ENCODE data around the gene FAM229B.
A peak's percentile ranks its signal among the peaks of the same experiment; 100 is the strongest.
"Not testable (repeated sequence)": the region's sequence is repeated elsewhere in the genome, so short reads cannot be mapped to it uniquely, and the experiment has no call there.

FAM229B gene

GRCh38 chr6:112087136-112087911 lies at the start of gene FAM229B, which contains the start of gene TUBE1:
Gene FAM229B (plus strand): TSS chr6:112087591. CDS start chr6:112099284, 11,693 bp downstream.
Gene TUBE1 (minus strand): TSS chr6:112087482. CDS start chr6:112087434, 48 bp downstream.
- DNase-seq, result peak; percentile 90

- DNase-seq, result no peak
Measured at GRCh38 chr6:112037783-112038216, 49.6 kb upstream of the FAM229B start.

GRCh38 chr6:112038268-112038667 lies 49.1 kb upstream of the FAM229B start:
- no peak for DNase-seq

GRCh38 chr6:112038756-112039430 lies 48.5 kb upstream of the FAM229B start:
- DNase-seq, result no peak

GRCh38 chr6:112039431-112039770 lies 48.0 kb upstream of the FAM229B start:
- DNase-seq, result no peak

GRCh38 chr6:112040956-112041355 lies 46.4 kb upstream of the FAM229B start:
- DNase-seq, result no peak

GRCh38 chr6:112041535-112041934 lies 45.9 kb upstream of the FAM229B start:
- DNase-seq, result no peak

GRCh38 chr6:112043032-112044007 lies 44.1 kb upstream of the FAM229B start:
- DNase-seq, result peak; percentile 94

GRCh38 chr6:112044196-112044595 lies 43.2 kb upstream of the FAM229B start:
- DNase-seq, result no peak

GRCh38 chr6:112044856-112045255 lies 42.5 kb upstream of the FAM229B start:
- DNase-seq, result no peak

- not testable (repeated sequence) for DNase-seq
Measured at GRCh38 chr6:112047523-112047922, 39.9 kb upstream of the FAM229B start.

- no peak for DNase-seq
Measured at GRCh38 chr6:112049026-112049799, 38.2 kb upstream of the FAM229B start.

GRCh38 chr6:112049996-112050395 lies 37.4 kb upstream of the FAM229B start:
- no peak for DNase-seq

GRCh38 chr6:112050429-112050828 lies 37.0 kb upstream of the FAM229B start:
- no peak for DNase-seq

GRCh38 chr6:112051251-112051740 lies 36.1 kb upstream of the FAM229B start:
- not testable (repeated sequence) for DNase-seq

- no peak for DNase-seq
Measured at GRCh38 chr6:112054001-112054400, 33.4 kb upstream of the FAM229B start, which contains the start of gene CCN6. Gene CCN6 (plus strand): TSS chr6:112054104. CDS start chr6:112054358, 254 bp downstream.

- no peak for DNase-seq
Measured at GRCh38 chr6:112054555-112055190, 32.7 kb upstream of the FAM229B start.

- no peak for DNase-seq
Measured at GRCh38 chr6:112058243-112059032, 29.0 kb upstream of the FAM229B start.

- DNase-seq, result no peak
Measured at GRCh38 chr6:112061605-112062004, 25.8 kb upstream of the FAM229B start.

- DNase-seq, result no peak
Measured at GRCh38 chr6:112062966-112063365, 24.4 kb upstream of the FAM229B start.

Data from right forelimb (tissue), 1 donor.